ENCODE data around the gene TMEM97.
A peak's percentile ranks its signal among the peaks of the same experiment; 100 is the strongest.

Gene TMEM97

GRCh38 chr17:28317099-28317965 lies 1.7 kb upstream of the TMEM97 start:
- DNase-seq = no peak

DNA sequence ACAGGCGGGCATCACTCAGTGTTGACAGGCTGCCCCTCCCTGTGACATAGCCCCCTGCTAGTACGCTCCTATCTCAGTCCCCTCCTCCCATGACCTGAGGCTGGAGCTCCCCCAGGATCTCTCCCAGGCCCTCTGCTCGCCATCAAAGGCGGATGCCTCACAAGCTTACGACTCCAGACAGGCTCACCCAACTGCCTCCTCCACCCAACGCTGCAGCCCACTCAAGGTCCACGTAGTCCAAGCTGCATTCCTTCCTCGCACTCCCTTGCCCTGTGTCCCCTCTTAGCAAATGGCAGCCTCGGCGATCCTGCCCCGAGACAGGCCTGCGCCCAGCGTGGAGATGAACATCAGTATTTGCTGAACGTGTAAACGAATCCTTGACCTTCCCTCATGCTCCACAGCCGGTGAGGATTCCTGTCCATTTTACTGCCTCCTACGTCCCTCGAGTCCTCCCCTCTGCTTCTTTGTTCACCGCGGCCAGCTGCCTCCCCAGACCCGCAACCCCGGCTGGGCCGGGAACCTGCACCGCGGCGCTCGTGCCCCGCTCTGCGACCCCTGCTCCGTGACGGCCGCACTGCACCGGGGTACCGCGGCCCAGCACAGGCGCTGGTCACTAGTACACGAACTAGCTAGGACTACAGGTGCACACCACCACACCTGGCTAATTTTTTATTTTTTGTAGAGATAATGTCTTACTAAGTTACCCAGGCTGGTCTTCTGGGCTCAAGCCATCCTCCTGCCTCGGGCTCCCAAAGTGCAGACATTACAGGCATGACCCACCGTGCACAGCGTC lies 838 bp upstream of the TMEM97 start:
- DNase-seq = no peak

GRCh38 chr17:28319598-28319935 lies 567 bp downstream of the TMEM97 start:
- no peak for DNase-seq

GRCh38 chr17:28320215-28321061 lies 1.4 kb downstream of the TMEM97 start:
- DNase-seq = no peak

DNA sequence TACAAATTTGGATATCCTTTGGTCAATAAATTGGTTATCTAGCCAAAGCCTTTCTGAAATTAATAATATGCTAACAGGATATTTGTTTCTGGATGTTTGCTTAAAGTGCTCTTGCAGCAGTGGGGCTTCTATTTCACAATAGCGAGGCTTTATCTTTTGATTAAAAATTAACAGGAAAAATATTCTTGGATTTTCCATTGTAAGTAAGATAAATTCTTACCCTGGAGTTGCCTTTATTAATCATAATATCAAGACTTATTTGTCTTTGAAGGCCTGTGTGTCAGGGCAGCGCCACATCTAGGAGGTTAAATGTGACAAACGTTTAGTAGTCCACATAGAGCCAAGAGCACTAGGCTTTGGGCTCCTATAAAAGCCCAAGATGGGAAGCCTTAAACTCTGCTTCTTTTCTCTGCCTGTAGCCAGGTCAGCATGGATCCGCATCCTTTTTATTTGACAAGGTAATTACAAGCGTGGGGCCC lies 5.3 kb downstream of the TMEM97 start:
- no peak for DNase-seq

GRCh38 chr17:28324781-28325180 lies 5.8 kb downstream of the TMEM97 start:
- no peak for DNase-seq

GRCh38 chr17:28325211-28325610 lies 6.2 kb downstream of the TMEM97 start:
- no peak for DNase-seq

DNA sequence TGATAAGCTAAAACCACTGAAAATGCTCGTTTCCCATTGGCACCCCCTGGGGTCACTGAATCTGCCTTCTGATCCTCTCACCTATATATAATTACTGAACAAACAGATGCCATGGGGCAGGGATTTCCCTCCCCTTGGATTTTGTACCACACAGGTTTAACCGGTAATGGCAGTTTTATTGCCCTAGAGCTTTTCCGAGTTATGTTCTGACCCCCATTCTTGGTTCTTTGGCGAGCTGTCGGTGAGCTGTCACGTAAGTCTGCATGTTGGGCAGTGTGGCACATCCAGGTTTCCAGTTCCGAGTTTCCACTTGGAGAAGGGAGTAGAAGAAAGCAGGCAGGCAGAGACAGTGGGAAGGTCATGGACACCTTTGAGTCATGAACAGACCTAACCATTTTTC lies 7.1 kb downstream of the TMEM97 start:
- no peak for DNase-seq

DNA sequence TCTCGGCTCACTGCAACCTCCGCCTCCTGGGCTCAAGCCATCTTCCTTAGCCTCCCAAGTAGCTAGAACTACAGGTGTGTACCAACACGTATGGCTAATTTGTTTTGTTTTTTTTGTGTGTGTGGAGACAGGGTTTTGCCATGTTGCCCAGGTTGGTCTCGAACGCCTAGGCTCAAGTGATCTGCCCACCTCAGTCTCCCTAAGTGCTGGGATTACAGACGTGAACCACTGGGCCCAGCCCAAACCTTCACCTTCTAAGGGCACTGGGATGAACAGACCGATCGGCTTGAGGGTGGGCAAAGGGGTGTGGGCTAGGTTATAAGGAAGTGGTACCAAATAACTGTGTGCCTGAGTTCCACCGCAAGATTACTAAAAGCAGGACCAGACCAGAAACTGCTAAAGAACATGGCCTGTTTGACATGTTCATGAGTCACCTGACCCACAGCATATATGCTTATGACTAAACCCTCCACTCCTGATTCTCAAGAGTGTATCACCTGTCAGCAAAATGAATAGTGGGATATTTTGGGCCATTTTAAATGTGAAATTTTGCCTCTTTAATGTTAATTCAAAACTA lies 8.1 kb downstream of the TMEM97 start:
- no peak for DNase-seq

GRCh38 chr17:28327709-28328108 lies 8.7 kb downstream of the TMEM97 start:
- DNase-seq = no peak

DNA sequence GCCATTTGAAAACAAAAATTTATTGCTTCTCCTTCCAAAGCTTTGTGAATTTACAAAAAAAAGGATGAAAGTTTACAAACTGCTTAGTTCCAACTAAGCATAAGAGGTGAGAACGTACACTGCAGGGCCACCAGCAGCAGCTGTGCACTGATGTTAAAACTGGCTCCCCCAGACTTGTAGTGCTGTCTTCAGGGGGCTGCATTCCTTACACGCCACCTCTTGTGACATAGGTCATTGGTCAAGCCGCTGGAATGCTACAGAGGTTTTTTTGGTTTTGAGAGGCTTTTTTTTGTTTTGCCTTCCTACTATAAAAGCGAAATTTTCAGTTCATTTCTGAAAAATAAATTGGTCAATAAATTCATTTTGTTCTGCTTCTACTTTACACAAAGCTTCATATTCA lies 9.3 kb downstream of the TMEM97 start:
- DNase-seq = no peak

DNA sequence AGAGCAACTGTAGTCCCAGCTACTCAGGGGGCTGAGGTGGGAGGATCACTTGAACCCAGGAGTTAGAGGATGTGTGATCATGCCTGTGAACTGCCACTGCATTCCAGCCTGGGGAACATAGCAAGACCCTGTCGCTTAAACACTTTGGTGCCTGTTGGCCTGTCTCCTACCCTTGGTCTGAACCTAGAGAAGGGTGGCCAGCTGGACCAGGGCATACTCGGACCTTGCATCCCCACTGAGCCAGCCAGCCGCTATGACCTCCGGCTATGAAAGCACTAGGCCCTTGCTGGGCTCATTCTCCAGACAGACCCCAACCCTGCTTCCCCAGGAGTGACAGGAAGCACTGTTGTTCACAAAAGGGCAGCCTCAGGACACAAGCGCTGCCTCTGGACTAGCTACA lies 11.7 kb downstream of the TMEM97 start:
- DNase-seq = no peak

GRCh38 chr17:28331891-28332420 lies 13.0 kb downstream of the TMEM97 start:
- DNase-seq = no peak

GRCh38 chr17:28333083-28333746 lies 14.2 kb downstream of the TMEM97 start:
- no peak for DNase-seq

- no peak for DNase-seq
These were observed 15.2 kb downstream of the TMEM97 start for GRCh38 chr17:28334171-28334570.

- DNase-seq = no peak
These were observed 15.7 kb downstream of the TMEM97 start for GRCh38 chr17:28334666-28335200.

GRCh38 chr17:28335201-28335958 lies 16.4 kb downstream of the TMEM97 start, which contains the start of the genes IFT20 and TNFAIP1:
Gene IFT20 (minus strand): TSS chr17:28335472. CDS start chr17:28331985, 3,487 bp downstream.
Gene TNFAIP1 (plus strand): TSS chr17:28335761. CDS start chr17:28339522, 3,761 bp downstream.
- DNase-seq = peak; percentile 91 to 99

DNA sequence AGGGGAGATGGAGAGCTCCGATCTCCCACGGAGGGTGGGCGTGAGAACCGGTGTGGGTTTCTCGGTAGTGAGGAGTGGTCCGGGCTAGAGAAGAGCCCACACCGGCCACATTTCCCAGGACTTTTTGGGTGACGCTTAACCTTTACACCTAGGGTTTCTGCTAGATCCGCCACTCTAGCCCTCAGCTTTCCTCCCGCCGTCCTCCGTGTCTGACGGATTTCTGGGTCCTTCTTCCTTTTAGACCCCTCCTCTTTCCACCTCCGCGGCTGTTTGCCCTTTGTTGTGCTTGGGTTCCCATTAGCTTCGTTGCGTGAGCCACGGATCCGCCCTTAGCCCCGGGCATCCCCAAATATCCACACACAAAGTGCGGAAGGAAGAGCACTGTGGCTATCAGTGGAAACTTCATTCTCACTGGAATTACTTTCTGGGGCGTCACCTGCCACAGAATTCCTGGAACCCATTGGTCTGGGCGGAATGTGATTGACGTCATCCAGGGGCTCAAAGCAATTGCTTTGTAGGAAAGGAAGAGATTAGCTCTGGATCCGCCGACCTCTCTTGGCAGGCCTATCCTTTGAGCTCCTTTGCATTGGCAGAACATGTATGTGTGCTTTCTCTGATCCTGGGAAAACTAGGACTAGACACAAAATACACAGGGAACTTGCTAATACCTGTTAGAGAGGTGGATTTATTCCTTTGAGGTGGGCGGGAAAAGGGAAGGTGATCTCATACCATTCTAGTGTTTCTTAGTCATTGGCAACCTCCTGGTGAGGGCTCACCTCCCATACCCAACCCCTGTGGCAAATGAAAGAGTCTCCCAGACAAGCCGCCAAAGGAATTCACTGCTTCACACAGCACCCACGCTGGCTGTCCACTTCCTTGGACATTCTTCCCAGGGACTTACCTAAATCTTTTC lies 17.2 kb downstream of the TMEM97 start:
- peak in 1 of 2 experiments; percentile 15 for DNase-seq

DNA sequence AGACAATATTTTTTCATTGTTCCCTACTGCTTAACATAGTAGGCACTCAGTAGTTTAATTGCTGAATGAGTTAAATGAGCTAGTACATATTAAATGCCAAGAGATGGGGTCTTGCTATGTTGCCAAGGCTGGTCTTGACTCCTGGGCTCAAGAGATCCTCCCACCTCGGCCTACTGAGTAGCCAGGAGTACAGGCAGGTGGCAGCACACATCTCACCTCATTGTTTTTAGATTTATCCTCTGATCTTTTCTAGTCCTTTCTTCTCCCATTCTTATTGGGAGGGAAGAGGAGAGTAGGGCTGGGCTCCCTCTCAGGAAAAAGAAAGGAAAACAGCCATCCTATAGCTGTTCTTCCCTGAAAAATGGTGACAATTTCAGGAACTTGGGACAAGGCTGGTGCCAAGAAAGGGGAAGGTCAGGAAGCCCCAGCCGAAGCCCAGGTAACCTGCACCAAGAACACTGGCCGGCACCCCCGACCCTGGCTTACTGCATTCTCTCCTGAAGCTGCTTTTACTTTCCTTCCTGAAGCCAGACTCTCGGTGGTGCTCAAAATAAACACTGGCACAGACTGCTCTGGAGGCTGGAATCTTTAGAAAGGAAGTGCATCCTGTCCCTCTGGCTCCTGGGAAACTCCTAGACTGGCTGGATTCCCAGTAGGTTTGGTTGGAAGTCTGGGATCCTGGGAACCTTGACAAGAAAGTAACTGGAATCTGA lies 19.2 kb downstream of the TMEM97 start:
- no peak for DNase-seq

All from stimulated activated CD4-positive, alpha-beta T cell treated with anti-CD3 and anti-CD28 coated beads, Interleukin-4, amount 100 ng/mL, for 4 hours (primary cell).